SK-N-SH (cell line): ENCODE measurements around the gene GGPS1. TPM values are rescaled to one million over a fixed set of nuclear protein-coding genes. Genes with fewer than 3 reads are reported as not detected.

Experiments
- CTCF ChIA-PET: fragments of 300-600, 350-600 bp; formaldehyde crosslinking; extraction: SDS; loops from one replicate; lab custom pipeline; 2021; lab: Yijun Ruan, JAX
- POLR2A ChIA-PET: fragments of 350-600 bp; sonication (Branson Sonifier 250); formaldehyde crosslinking; extraction: SDS; loops from one replicate; lab custom pipeline; 2020; ENCODE audit warnings: antibody characterized with exemption, inconsistent platforms; lab: Yijun Ruan, JAX
- DNase-seq: peaks from one replicate; pipeline ENCODE4 v3.0.0; 2012
- H2AFZ ChIP-seq: fragments of 200-600 bp; sonication (generic); 2 replicates; pipeline ENCODE4 v1.8.1; 2016; ENCODE audit warnings: antibody characterized with exemption, mild to moderate bottlenecking, low read depth
- H3F3A ChIP-seq: fragments of 200-600 bp; sonication (generic); replicated peaks from 2 replicates; pipeline ENCODE3; 2016; ENCODE audit warnings: antibody characterized with exemption, mild to moderate bottlenecking; ENCODE audit not compliant: insufficient read depth
- H3K27ac ChIP-seq, 2 experiments: fragments of 200-500 bp in 1 of 2; fragments of 200-600 bp in 1 of 2; sonication (Bioruptor generic) in 1 of 2; sonication (generic), shearing (Covaris generic) in 1 of 2; 2 replicates each; pipeline versions ENCODE4 v1.5.1 to v1.6.1; 2014 to 2016; ENCODE audit warnings: low read depth in 2 of 2, inconsistent platforms in 1 of 2, low read length in 1 of 2, mild to moderate bottlenecking in 1 of 2, mixed read lengths in 1 of 2
- H3K27me3 ChIP-seq: fragments of 200-600 bp; sonication (generic), shearing (Covaris generic); 2 replicates; pipeline ENCODE4 v1.6.1; 2016; ENCODE audit warnings: mixed run types; ENCODE audit not compliant: insufficient read depth
- H3K36me3 ChIP-seq, 2 experiments: fragments of 200-500 bp in 1 of 2; fragments of 200-600 bp in 1 of 2; sonication (Bioruptor generic) in 1 of 2; sonication (generic) in 1 of 2; replicated peaks in 1 of 2; 2 replicates each; pipeline versions ENCODE3 to v1.5.1; 2014 to 2016; ENCODE audit warnings: low read length in 1 of 2, mild to moderate bottlenecking in 1 of 2; ENCODE audit not compliant: insufficient read depth in 2 of 2, control insufficient read depth in 1 of 2
- H3K4me1 ChIP-seq, 2 experiments: fragments of 200-500 bp in 1 of 2; fragments of 200-600 bp in 1 of 2; sonication (Bioruptor generic) in 1 of 2; sonication (generic), shearing (Covaris generic) in 1 of 2; 2 replicates each; pipeline versions ENCODE4 v1.5.1 to v1.6.1; 2014 to 2016; ENCODE audit warnings: low read depth in 1 of 2, low read length in 1 of 2, mixed run types in 1 of 2; ENCODE audit not compliant: insufficient read depth in 2 of 2, control insufficient read depth in 1 of 2
- H3K4me2 ChIP-seq: fragments of 200-600 bp; sonication (generic), shearing (Covaris generic); 2 replicates; pipeline ENCODE4 v1.6.1; 2017; ENCODE audit warnings: mixed run types
- H3K4me3 ChIP-seq, 2 experiments: fragments of 200-500 bp in 1 of 2; fragments of 200-600 bp in 1 of 2; sonication (Bioruptor generic) in 1 of 2; sonication (generic), shearing (Covaris generic) in 1 of 2; 2 replicates each; pipeline versions ENCODE4 v1.5.1 to v1.8.1; 2014 to 2016; ENCODE audit warnings: low read depth in 2 of 2, inconsistent platforms in 1 of 2, low read length in 1 of 2, mild to moderate bottlenecking in 1 of 2, mixed read lengths in 1 of 2, moderate library complexity in 1 of 2
- H3K79me2 ChIP-seq: fragments of 200-600 bp; sonication (generic); 2 replicates; pipeline ENCODE4 v1.8.1; 2017; ENCODE audit warnings: mild to moderate bottlenecking; ENCODE audit not compliant: insufficient read depth
- H3K9ac ChIP-seq: fragments of 200-600 bp; sonication (generic); 2 replicates; pipeline ENCODE4 v1.6.1; 2017; ENCODE audit warnings: mixed run types
- H3K9me2 ChIP-seq: fragments of 200-600 bp; sonication (generic); 2 replicates; pipeline ENCODE4 v1.6.1; 2017; ENCODE audit warnings: mixed run types
- H3K9me3 ChIP-seq: fragments of 200-600 bp; sonication (generic); 2 replicates; pipeline ENCODE4 v1.6.1; 2017; ENCODE audit warnings: mixed run types, mild to moderate bottlenecking, moderate library complexity
- H4K20me1 ChIP-seq: fragments of 200-600 bp; sonication (generic); 2 replicates; pipeline ENCODE4 v1.6.1; 2017; ENCODE audit warnings: mild to moderate bottlenecking, mixed run types; ENCODE audit not compliant: insufficient read depth
- ELF1 ChIP-seq: IDR thresholded peaks from 2 replicates; pipeline ENCODE4 v1.4.0; 2012
- FOXJ3 ChIP-seq: sonication (generic); formaldehyde crosslinking; IDR thresholded peaks from 2 replicates; pipeline ENCODE4 v1.5.1; 2020; ENCODE audit warnings: mild to moderate bottlenecking, missing genetic modification reagents
- IRF3 ChIP-seq: fragments of 150-350 bp; IDR thresholded peaks from 2 replicates; pipeline ENCODE4 v1.6.1; 2016; ENCODE audit warnings: mild to moderate bottlenecking, low read depth, low read length
- MAX ChIP-seq: IDR thresholded peaks from 2 replicates; pipeline ENCODE4 v1.4.0; 2012; ENCODE audit warnings: low read depth
- POLR2AphosphoS5 ChIP-seq: IDR thresholded peaks from 2 replicates; pipeline ENCODE4 v1.6.1; 2012; ENCODE audit warnings: low read depth, low read length
- RAD21 ChIP-seq: IDR thresholded peaks from 2 replicates; pipeline ENCODE4 v1.6.1; 2012; ENCODE audit warnings: mild to moderate bottlenecking, low read length
- RCOR1 ChIP-seq: fragments of 150-350 bp; IDR thresholded peaks from 2 replicates; pipeline ENCODE4 v1.6.1; 2017; ENCODE audit warnings: antibody characterized with exemption, low read length
- REST ChIP-seq: IDR thresholded peaks from 2 replicates; pipeline ENCODE4 v1.6.1; 2012; ENCODE audit warnings: mild to moderate bottlenecking, low read depth, low read length, moderate library complexity
- RFX5 ChIP-seq: IDR thresholded peaks from 2 replicates; pipeline ENCODE4 v1.6.1; 2012; ENCODE audit warnings: mild to moderate bottlenecking, improper control_type of control experiment, low read length
- SMC3 ChIP-seq: IDR thresholded peaks from 2 replicates; pipeline ENCODE4 v1.6.1; 2012; ENCODE audit warnings: low read depth, low read length, improper control_type of control experiment
- TCF12 ChIP-seq: IDR thresholded peaks from 2 replicates; pipeline ENCODE4 v1.4.0; 2012
- USF1 ChIP-seq: IDR thresholded peaks from 2 replicates; pipeline ENCODE4 v1.4.0; 2012; ENCODE audit warnings: low read depth, borderline replicate concordance
- WGBS: methylation state at CpG from one replicate; pipeline ENCODE4 v1.1.6; 2017; ENCODE audit warnings: low lambda C conversion rate; 5-methylcytosine and 5-hydroxymethylcytosine counted together
- polyA plus RNA-seq, 3 experiments: library from polyadenylated mRNA; depleted of rRNA; stranded (reverse); fragments of >200 nt; gene quantifications; 2 replicates each; pipeline ENCODE4 v1.2.3, GENCODE V29; 2012
- TF ChIP-seq, protein P1 (sequence below): IDR thresholded peaks from 2 replicates; pipeline ENCODE4; 2012
- TF ChIP-seq, protein P2 (sequence below): IDR thresholded peaks from 2 replicates; pipeline ENCODE4 v1.4.0; 2012; ENCODE audit warnings: low read depth, borderline replicate concordance
- TF ChIP-seq, protein P3 (sequence below): fragments of 200-600 bp; sonication (generic); IDR thresholded peaks from 2 replicates; pipeline ENCODE4 v1.6.1; 2017; ENCODE audit warnings: antibody characterized with exemption, mild to moderate bottlenecking, moderate library complexity

The GGPS1 gene
- polyA plus RNA-seq, 1 of the 3 experiments (the other 2 are of a cell fraction): 15.7 TPM

GRCh38 chr1:235297579-235297978, 30.8 kb upstream of the GGPS1 start:
- CTCF ChIA-PET: no interaction called here
- WGBS: 88% methylated on average over 3 of the region's 3 CpGs

More at GRCh38 chr1:235297579-235297978, 30.8 kb upstream of the GGPS1 start:
- TF ChIP-seq RFX5 (no peak), ELF1 (no peak), REST (no peak), FOXJ3 (CRISPR knock-in tag) (no peak), USF1 (no peak), RCOR1 (no peak), RAD21 (no peak), TCF12 (no peak), SMC3 (no peak), MAX (no peak), POLR2AphosphoS5 (no peak), IRF3 (no peak)
- TF ChIP-seq, protein P1, sequence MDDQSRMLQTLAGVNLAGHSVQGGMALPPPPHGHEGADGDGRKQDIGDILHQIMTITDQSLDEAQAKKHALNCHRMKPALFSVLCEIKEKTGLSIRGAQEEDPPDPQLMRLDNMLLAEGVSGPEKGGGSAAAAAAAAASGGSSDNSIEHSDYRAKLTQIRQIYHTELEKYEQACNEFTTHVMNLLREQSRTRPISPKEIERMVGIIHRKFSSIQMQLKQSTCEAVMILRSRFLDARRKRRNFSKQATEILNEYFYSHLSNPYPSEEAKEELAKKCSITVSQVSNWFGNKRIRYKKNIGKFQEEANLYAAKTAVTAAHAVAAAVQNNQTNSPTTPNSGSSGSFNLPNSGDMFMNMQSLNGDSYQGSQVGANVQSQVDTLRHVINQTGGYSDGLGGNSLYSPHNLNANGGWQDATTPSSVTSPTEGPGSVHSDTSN: no peak
- TF ChIP-seq, protein P2, sequence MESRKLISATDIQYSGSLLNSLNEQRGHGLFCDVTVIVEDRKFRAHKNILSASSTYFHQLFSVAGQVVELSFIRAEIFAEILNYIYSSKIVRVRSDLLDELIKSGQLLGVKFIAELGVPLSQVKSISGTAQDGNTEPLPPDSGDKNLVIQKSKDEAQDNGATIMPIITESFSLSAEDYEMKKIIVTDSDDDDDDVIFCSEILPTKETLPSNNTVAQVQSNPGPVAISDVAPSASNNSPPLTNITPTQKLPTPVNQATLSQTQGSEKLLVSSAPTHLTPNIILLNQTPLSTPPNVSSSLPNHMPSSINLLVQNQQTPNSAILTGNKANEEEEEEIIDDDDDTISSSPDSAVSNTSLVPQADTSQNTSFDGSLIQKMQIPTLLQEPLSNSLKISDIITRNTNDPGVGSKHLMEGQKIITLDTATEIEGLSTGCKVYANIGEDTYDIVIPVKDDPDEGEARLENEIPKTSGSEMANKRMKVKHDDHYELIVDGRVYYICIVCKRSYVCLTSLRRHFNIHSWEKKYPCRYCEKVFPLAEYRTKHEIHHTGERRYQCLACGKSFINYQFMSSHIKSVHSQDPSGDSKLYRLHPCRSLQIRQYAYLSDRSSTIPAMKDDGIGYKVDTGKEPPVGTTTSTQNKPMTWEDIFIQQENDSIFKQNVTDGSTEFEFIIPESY: no peak
- TF ChIP-seq, protein P3, sequence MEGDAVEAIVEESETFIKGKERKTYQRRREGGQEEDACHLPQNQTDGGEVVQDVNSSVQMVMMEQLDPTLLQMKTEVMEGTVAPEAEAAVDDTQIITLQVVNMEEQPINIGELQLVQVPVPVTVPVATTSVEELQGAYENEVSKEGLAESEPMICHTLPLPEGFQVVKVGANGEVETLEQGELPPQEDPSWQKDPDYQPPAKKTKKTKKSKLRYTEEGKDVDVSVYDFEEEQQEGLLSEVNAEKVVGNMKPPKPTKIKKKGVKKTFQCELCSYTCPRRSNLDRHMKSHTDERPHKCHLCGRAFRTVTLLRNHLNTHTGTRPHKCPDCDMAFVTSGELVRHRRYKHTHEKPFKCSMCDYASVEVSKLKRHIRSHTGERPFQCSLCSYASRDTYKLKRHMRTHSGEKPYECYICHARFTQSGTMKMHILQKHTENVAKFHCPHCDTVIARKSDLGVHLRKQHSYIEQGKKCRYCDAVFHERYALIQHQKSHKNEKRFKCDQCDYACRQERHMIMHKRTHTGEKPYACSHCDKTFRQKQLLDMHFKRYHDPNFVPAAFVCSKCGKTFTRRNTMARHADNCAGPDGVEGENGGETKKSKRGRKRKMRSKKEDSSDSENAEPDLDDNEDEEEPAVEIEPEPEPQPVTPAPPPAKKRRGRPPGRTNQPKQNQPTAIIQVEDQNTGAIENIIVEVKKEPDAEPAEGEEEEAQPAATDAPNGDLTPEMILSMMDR: no peak
- H3K9me3 ChIP-seq: no peaks in the 10 kb centered on the region
- H3K27me3 ChIP-seq: no peaks in the 10 kb centered on the region
- peaks cover 0 to 9% of the 10 kb centered on the region in 2 experiments for H3K36me3 ChIP-seq
- H3K79me2 ChIP-seq: peaks cover 95% of the 10 kb centered on the region
- no peaks in the 10 kb centered on the region for H3K9me2 ChIP-seq
- peaks cover 9% of the 10 kb centered on the region for H3F3A ChIP-seq
- no peak overlapping the region for H3K4me3 ChIP-seq
- no peak overlapping the region for H3K9ac ChIP-seq
- H2AFZ ChIP-seq: no peak overlapping the region
- DNase-seq: no peak
- POLR2A ChIA-PET: no interaction called here
- H4K20me1 ChIP-seq: peaks cover 90% of the 10 kb centered on the region
- no peak overlapping the region for H3K27ac ChIP-seq
- no peaks in the 10 kb centered on the region; a peak in 1 of 4 replicates for H3K4me1 ChIP-seq
- H3K4me2 ChIP-seq: no peak overlapping the region
